DND-41 (cell line): ENCODE data around the gene PYGO2.

Experiments used
- ATAC-seq: fragments of 200-7000 bp; cut with Tn5 transposase; 3 replicates; pipeline ENCODE4 v1.9.1; 2021; ENCODE audit warnings: low read depth; ENCODE audit not compliant: insufficient read depth
- DNase-seq: peaks from one replicate; pipeline ENCODE4 v3.0.0-alpha.2; 2020
- H2AFZ ChIP-seq: 2 replicates; pipeline ENCODE4 v1.6.0; 2012; ENCODE audit warnings: low read depth, low read length
- H3K27ac ChIP-seq: 2 replicates; pipeline ENCODE4 v1.5.1; 2012; ENCODE audit warnings: low read length, inconsistent platforms
- H3K27me3 ChIP-seq: fragments of 200-600 bp; sonication (generic); 2 replicates; pipeline ENCODE4 v1.6.0; 2012; ENCODE audit warnings: low read length, mild to moderate bottlenecking, inconsistent platforms; ENCODE audit not compliant: insufficient read depth, poor library complexity
- H3K36me3 ChIP-seq: 2 replicates; pipeline ENCODE4 v1.5.1; 2012; ENCODE audit warnings: low read length, inconsistent platforms; ENCODE audit not compliant: insufficient read depth
- H3K4me1 ChIP-seq: 2 replicates; pipeline ENCODE4 v1.5.1; 2012; ENCODE audit warnings: mild to moderate bottlenecking, low read length; ENCODE audit not compliant: insufficient read depth
- H3K4me2 ChIP-seq: 2 replicates; pipeline ENCODE4 v1.6.0; 2012; ENCODE audit warnings: mild to moderate bottlenecking, moderate library complexity, low read length, inconsistent platforms; ENCODE audit not compliant: insufficient read depth
- H3K4me3 ChIP-seq, 2 experiments: fragments of 200-600 bp in 1 of 2; shearing (Covaris generic) in 1 of 2; 2 replicates each; pipeline ENCODE4 v1.5.1; 2012 to 2016; ENCODE audit warnings: inconsistent platforms in 2 of 2, low read length in 2 of 2, mild to moderate bottlenecking in 2 of 2, low read depth in 1 of 2, moderate library complexity in 1 of 2
- H3K79me2 ChIP-seq: 2 replicates; pipeline ENCODE4 v1.6.0; 2012; ENCODE audit warnings: low read length, inconsistent platforms; ENCODE audit not compliant: insufficient read depth
- H3K9ac ChIP-seq: 2 replicates; pipeline ENCODE4 v1.6.0; 2012; ENCODE audit warnings: low read depth, mild to moderate bottlenecking, inconsistent platforms, low read length, moderate library complexity
- H3K9me3 ChIP-seq: 2 replicates; pipeline ENCODE4 v1.5.1; 2012; ENCODE audit warnings: low read length, moderate library complexity, mild to moderate bottlenecking, inconsistent platforms; ENCODE audit not compliant: insufficient read depth, severe bottlenecking
- H4K20me1 ChIP-seq: 2 replicates; pipeline ENCODE4 v1.6.0; 2012; ENCODE audit warnings: low read length; ENCODE audit not compliant: insufficient read depth
- EZH2 ChIP-seq: IDR thresholded peaks from 3 replicates; pipeline ENCODE4 v1.6.1; 2012; ENCODE audit warnings: borderline replicate concordance, low read depth, mild to moderate bottlenecking, moderate library complexity, low read length, inconsistent platforms; ENCODE audit not compliant: severe bottlenecking
- TF ChIP-seq, protein P1 (sequence below): IDR thresholded peaks from 2 replicates; pipeline ENCODE4 v1.5.1; 2012; ENCODE audit warnings: borderline replicate concordance, low read length, moderate library complexity, mild to moderate bottlenecking; ENCODE audit not compliant: poor library complexity, severe bottlenecking; ENCODE audit errors: extremely low read depth

Gene PYGO2

DNA sequence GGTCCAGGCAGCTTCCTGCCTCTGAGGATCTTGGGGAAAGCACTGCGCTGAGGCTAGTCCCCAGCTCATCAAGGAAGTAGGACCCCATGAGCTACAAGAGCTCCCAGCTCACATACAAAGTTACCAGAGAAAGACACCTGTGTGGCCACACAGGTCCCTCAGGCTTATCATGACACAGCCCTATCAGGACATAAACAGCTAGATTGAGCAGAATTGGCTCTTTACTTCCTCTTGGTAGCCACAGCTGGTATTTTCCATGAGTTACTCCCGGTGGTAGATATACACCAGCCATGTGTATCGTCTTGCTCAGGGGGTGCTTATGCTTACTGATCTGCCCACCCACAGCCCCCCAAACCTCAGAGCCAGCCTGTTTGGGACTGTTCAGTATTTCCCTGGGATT, 33.0 kb upstream of the PYGO2 start:
- Histone ChIP-seq H3K36me3 (peaks cover 10% of the 10 kb centered on the region), H3K9me3 (no peaks in the 10 kb centered on the region), H3K4me1 (peaks cover 17% of the 10 kb centered on the region), H3K4me2 (no peak overlapping the region), H3K27me3 (peaks cover 21% of the 10 kb centered on the region), H3K4me3 (no peak overlapping the region), H3K79me2 (no peaks in the 10 kb centered on the region), H4K20me1 (peaks cover 53% of the 10 kb centered on the region), H3K27ac (no peak overlapping the region), H3K9ac (no peak overlapping the region), H2AFZ (no peak overlapping the region)
- ATAC-seq, result no peak
- DNase-seq, result no peak
- TF ChIP-seq, protein P1, sequence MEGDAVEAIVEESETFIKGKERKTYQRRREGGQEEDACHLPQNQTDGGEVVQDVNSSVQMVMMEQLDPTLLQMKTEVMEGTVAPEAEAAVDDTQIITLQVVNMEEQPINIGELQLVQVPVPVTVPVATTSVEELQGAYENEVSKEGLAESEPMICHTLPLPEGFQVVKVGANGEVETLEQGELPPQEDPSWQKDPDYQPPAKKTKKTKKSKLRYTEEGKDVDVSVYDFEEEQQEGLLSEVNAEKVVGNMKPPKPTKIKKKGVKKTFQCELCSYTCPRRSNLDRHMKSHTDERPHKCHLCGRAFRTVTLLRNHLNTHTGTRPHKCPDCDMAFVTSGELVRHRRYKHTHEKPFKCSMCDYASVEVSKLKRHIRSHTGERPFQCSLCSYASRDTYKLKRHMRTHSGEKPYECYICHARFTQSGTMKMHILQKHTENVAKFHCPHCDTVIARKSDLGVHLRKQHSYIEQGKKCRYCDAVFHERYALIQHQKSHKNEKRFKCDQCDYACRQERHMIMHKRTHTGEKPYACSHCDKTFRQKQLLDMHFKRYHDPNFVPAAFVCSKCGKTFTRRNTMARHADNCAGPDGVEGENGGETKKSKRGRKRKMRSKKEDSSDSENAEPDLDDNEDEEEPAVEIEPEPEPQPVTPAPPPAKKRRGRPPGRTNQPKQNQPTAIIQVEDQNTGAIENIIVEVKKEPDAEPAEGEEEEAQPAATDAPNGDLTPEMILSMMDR, result no peak
- no peak for TF ChIP-seq EZH2

DNA sequence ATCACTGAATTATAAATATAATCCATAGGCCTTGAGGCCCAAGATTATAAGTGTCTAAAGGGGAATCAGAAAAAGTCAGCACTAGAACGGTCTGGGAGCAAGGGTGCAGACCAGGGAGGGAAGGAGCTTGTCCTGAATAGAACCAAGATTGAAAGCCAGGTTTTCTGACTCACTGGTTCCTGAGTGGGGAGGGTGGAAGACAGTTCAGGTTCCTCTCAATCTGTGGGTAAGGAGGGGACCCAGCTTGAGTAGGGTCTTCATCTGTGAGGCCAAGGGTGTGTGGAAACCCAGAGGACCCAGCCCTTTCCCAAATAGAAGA, 32.6 kb upstream of the PYGO2 start:
- peaks cover 17% of the 10 kb centered on the region for H3K27me3 ChIP-seq
- H3K9me3 ChIP-seq, result no peaks in the 10 kb centered on the region
- H2AFZ ChIP-seq, result no peak overlapping the region
- no peak overlapping the region for H3K4me2 ChIP-seq
- H3K36me3 ChIP-seq, result peaks cover 14% of the 10 kb centered on the region
- H3K4me3 ChIP-seq, result no peak overlapping the region
- ATAC-seq (no peak), DNase-seq (no peak)
- H3K79me2 ChIP-seq, result no peaks in the 10 kb centered on the region
- no peak overlapping the region for H3K27ac ChIP-seq
- H3K9ac ChIP-seq, result no peak overlapping the region
- peaks cover 54% of the 10 kb centered on the region for H4K20me1 ChIP-seq
- peaks cover 15% of the 10 kb centered on the region for H3K4me1 ChIP-seq
- TF ChIP-seq, protein P1, result no peak
- no peak for TF ChIP-seq EZH2

DNA sequence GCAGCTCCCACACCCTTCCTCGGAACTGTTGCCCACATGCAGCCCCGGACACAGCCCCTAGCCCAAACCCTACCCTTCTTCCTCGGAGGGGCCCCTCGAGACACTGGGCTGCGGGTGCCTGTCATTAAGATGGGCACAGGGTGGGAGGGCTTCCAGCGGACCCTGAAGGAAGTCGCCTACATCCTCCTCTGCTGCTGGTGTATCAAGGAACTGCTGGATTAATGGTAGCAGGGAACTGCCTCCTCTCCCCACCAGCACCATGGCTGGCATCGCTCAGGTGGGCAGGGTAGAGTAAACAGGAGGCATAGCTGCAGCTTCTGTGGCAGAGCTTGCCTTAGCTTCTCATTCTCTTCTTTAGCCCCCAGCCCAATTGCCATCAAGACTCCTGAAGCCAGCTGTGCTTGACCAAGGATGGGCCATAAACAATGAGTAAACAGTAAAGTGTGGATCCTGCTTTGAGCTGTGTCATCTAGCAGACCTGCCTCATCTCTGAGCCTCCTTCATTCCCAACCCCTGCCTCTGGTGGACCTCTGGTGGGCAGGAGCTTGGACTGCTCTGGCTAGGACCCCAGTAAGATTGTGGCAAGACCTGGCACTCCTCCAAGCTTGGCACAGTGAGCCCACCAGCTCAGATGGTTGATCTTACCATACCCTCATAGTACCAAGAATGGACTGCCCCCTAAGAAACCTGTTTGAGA, 32.1 kb upstream of the PYGO2 start, which contains the start of gene LENEP:
TSS of gene LENEP (plus strand) at position 15 of the 697 bp plus-strand sequence. CDS start at position 37, 22 bp downstream.
- Histone ChIP-seq H3K4me1 (peaks cover 10% of the 10 kb centered on the region), H2AFZ (no peak within 1 kb of the TSS), H3K4me2 (no peak within 1 kb of the TSS), H3K79me2 (no peaks in the 10 kb centered on the region), H3K27ac (no peak within 1 kb of the TSS), H3K9ac (no peak within 1 kb of the TSS), H3K36me3 (peaks cover 19% of the 10 kb centered on the region), H3K4me3 (no peak within 1 kb of the TSS), H4K20me1 (peaks cover 55% of the 10 kb centered on the region), H3K9me3 (no peaks in the 10 kb centered on the region), H3K27me3 (peaks cover 13% of the 10 kb centered on the region)
- ATAC-seq (peak; percentile 5; the same call in 1 of the 3 replicates), DNase-seq (no peak)
- TF ChIP-seq, protein P1, result no peak
- no peak for TF ChIP-seq EZH2
